Endodermal cell (in vitro differentiated cells): ENCODE data around the gene FKBP1B. TPM values are rescaled to one million over a fixed set of nuclear protein-coding genes. Genes with fewer than 3 reads are reported as not detected.

Experiments
- DNase-seq: peaks from one replicate; pipeline ENCODE4 v3.0.0-alpha.2; 2017
- H3K27ac ChIP-seq: 2 replicates; pipeline ENCODE4 v1.5.1; 2013; ENCODE audit warnings: mild to moderate bottlenecking, low read depth, low read length, moderate library complexity
- H3K27me3 ChIP-seq: 2 replicates; pipeline ENCODE4 v1.6.1; 2013; ENCODE audit warnings: mild to moderate bottlenecking, low read length, moderate library complexity; ENCODE audit not compliant: insufficient read depth, control insufficient read depth, poor library complexity, severe bottlenecking
- H3K36me3 ChIP-seq: 2 replicates; pipeline ENCODE4 v1.7.0; 2013; ENCODE audit warnings: mild to moderate bottlenecking, low read length, moderate library complexity; ENCODE audit not compliant: control insufficient read depth, insufficient read depth
- H3K4me1 ChIP-seq: one replicate; pipeline ENCODE4 v1.7.0; 2013; ENCODE audit warnings: low read length; ENCODE audit not compliant: control insufficient read depth, insufficient read depth
- H3K4me3 ChIP-seq: 2 replicates; pipeline ENCODE4 v1.5.1; 2013; ENCODE audit warnings: mild to moderate bottlenecking, low read length, moderate library complexity
- H3K9ac ChIP-seq: 2 replicates; pipeline ENCODE4 v1.6.1; 2013; ENCODE audit warnings: mild to moderate bottlenecking, low read length, moderate library complexity; ENCODE audit not compliant: poor library complexity, severe bottlenecking; ENCODE audit errors: extremely low read depth
- H3K9me3 ChIP-seq: 2 replicates; pipeline ENCODE4 v1.6.1; 2013; ENCODE audit warnings: mild to moderate bottlenecking, low read length, moderate library complexity; ENCODE audit not compliant: control insufficient read depth
- H3K27ac Mint-ChIP-seq: 2 replicates; pipeline ENCODE4 v1.8.0; 2020; ENCODE audit warnings: mixed read lengths
- H3K27me3 Mint-ChIP-seq: 2 replicates; pipeline ENCODE4 v1.8.0; 2021; ENCODE audit warnings: mild to moderate bottlenecking, mixed read lengths; ENCODE audit not compliant: insufficient read depth
- H3K36me3 Mint-ChIP-seq: 2 replicates; pipeline ENCODE4 v1.8.0; 2020; ENCODE audit warnings: low read depth, mixed read lengths
- H3K4me1 Mint-ChIP-seq: 2 replicates; pipeline ENCODE4 v1.8.0; 2020; ENCODE audit warnings: mixed read lengths
- H3K4me3 Mint-ChIP-seq: 2 replicates; pipeline ENCODE4 v1.8.0; 2020; ENCODE audit warnings: mild to moderate bottlenecking, moderate library complexity, mixed read lengths
- H3K9me3 Mint-ChIP-seq: 2 replicates; pipeline ENCODE4 v1.8.0; 2020; ENCODE audit warnings: mild to moderate bottlenecking, mixed read lengths
- WGBS, 2 experiments: methylation state at CpG; one replicate each; pipeline versions ENCODE4 v1.1.5 to v1.1.7; 2013; ENCODE audit warnings: missing lambda C conversion rate in 2 of 2, mixed read lengths in 1 of 2; ENCODE audit not compliant: insufficient coverage in 1 of 2, insufficient read length in 1 of 2; 5-methylcytosine and 5-hydroxymethylcytosine counted together
- total RNA-seq, 2 donors: library from RNA; stranded (reverse); fragmentation: NEBNext Ultra II Directional in 1 of 2; extraction: Animal tissue kit (Norgen Biotek cat#: 25700) in 1 of 2; gene quantifications; 2 replicates in 1 of 2; 3 replicates in 1 of 2; pipeline ENCODE4 v1.2.1, GENCODE V29; 2021
- TF ChIP-seq, protein P1 (sequence below): fragments of 200-600 bp; sonication (generic); conservative IDR thresholded peaks from 2 replicates; pipeline ENCODE4 v1.5.0; 2021; ENCODE audit warnings: antibody characterized with exemption, mild to moderate bottlenecking

FKBP1B gene
- total RNA-seq, 2 donors from 2014 or later = 35.3 to 39.0 TPM

DNA sequence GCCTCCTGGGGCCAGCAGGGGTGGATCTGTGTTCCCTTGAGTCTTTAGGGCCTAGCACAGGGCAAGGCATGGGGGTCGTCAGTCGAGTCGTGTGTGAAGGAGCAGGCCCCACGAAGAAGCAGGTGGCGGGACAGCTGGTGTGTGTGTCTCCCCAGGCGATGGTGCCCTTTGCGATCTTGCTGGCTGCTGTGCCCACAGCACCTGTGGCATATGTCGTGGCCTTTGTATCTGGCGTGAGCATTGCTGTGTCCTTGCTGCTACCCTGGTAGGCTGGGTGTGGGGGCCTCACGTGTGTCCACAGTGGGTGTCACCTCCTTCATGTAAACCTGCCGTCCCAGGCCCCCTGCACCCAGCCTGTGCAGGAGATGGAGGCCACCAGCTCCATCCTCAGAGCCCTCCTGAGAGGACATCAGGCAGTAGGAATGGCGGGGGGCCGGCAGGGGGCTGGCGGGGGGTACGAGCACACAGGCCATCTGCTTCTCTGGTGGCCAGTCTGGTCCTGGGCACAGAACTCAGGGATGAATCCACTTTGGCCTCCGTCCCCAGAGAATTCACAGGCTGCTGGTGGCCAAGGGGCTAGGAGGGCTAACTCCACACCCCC, 26.5 kb upstream of the FKBP1B start:
- Mint-ChIP-seq H3K4me1 (peaks cover 17% of the 10 kb centered on the region), H3K27ac (no peak overlapping the region), H3K9me3 (no peaks in the 10 kb centered on the region), H3K36me3 (peaks cover 13% of the 10 kb centered on the region), H3K27me3 (no peaks in the 10 kb centered on the region), H3K4me3 (no peak overlapping the region)
- H3K4me1 ChIP-seq = no peaks in the 10 kb centered on the region
- H3K9ac ChIP-seq = no peak overlapping the region
- H3K9me3 ChIP-seq = no peaks in the 10 kb centered on the region
- H3K27me3 ChIP-seq = no peaks in the 10 kb centered on the region
- DNase-seq = no peak
- no peak overlapping the region for H3K27ac ChIP-seq
- 89 to 91% methylated on average over 7 to 16 of the region's 16 CpGs for WGBS, 2 experiments
- TF ChIP-seq, protein P1, sequence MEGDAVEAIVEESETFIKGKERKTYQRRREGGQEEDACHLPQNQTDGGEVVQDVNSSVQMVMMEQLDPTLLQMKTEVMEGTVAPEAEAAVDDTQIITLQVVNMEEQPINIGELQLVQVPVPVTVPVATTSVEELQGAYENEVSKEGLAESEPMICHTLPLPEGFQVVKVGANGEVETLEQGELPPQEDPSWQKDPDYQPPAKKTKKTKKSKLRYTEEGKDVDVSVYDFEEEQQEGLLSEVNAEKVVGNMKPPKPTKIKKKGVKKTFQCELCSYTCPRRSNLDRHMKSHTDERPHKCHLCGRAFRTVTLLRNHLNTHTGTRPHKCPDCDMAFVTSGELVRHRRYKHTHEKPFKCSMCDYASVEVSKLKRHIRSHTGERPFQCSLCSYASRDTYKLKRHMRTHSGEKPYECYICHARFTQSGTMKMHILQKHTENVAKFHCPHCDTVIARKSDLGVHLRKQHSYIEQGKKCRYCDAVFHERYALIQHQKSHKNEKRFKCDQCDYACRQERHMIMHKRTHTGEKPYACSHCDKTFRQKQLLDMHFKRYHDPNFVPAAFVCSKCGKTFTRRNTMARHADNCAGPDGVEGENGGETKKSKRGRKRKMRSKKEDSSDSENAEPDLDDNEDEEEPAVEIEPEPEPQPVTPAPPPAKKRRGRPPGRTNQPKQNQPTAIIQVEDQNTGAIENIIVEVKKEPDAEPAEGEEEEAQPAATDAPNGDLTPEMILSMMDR = no peak
- peaks cover 3% of the 10 kb centered on the region for H3K36me3 ChIP-seq
- H3K4me3 ChIP-seq = no peak overlapping the region

DNA sequence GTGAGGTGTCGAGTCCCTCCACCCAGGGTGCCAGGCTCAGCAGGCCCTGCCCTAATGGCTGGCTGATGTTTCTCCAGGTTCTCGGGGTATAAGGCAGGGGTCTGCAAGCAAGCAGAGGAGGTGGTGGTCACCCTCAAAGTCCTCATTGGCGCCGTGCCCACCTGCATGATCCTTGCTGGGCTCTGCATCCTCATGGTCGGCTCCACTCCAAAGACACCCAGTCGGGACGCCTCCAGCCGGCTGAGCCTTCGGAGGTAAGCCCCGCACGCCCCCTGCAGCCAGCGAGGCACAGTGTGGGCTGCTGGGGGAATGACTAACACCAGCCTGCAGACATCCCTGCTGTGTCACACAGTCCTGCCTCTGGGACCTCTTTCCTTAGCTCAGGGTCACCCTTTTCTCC, 25.5 kb upstream of the FKBP1B start:
- H3K9me3 Mint-ChIP-seq = no peaks in the 10 kb centered on the region
- Histone ChIP-seq H3K36me3 (peaks cover 5% of the 10 kb centered on the region), H3K4me3 (no peak overlapping the region), H3K27ac (no peak overlapping the region), H3K9me3 (no peaks in the 10 kb centered on the region), H3K4me1 (no peaks in the 10 kb centered on the region), H3K9ac (no peak overlapping the region), H3K27me3 (no peaks in the 10 kb centered on the region)
- DNase-seq = peak; percentile 81
- H3K4me1 Mint-ChIP-seq = peaks cover 17% of the 10 kb centered on the region
- peaks cover 22% of the 10 kb centered on the region for H3K36me3 Mint-ChIP-seq
- H3K27me3 Mint-ChIP-seq = no peaks in the 10 kb centered on the region
- H3K4me3 Mint-ChIP-seq = no peak overlapping the region
- H3K27ac Mint-ChIP-seq = peak overlapping the region; percentile 79
- TF ChIP-seq, protein P1 = peak; percentile 72
- WGBS, 2 experiments = 84% methylated on average over 12 of the region's 12 CpGs; no CpG with 5 or more reads in 1 of the 2 experiments

DNA sequence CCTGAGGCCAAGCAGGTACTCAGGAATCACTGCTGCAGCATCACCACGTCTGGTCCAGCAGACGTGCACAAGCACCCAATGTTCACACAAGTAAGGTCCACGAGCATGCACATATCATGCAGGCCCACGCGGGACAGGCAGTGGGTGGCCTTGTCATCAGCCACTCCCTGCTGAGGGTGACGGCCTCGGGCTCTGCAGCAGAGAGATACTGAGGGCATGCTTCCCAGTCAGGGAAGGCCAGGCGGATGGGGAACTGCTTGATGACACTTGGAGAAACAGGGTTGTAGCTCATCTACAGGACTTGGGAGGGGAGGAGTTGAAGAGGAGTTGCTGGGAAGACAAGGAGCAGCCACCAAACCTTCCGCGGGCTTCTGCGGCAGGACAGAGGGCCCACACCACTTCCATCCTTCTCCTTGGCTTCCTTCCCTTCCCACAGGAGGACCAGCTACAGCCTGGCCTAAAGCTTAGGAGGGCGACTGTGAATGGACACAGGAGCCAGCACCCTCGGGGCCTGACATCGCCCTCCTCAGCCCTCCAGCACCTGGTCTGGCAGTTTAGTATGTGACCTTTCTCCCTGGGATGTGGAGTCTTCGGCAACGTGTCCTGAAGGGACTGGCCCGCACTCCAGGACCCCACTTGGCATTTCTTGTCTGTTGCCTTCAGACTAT, 24.4 kb upstream of the FKBP1B start:
- Histone ChIP-seq H3K9me3 (no peaks in the 10 kb centered on the region), H3K4me3 (no peak overlapping the region), H3K9ac (no peak overlapping the region), H3K4me1 (no peaks in the 10 kb centered on the region), H3K36me3 (peaks cover 16% of the 10 kb centered on the region), H3K27ac (no peak overlapping the region), H3K27me3 (no peaks in the 10 kb centered on the region)
- no peak for DNase-seq
- TF ChIP-seq, protein P1 = no peak
- Mint-ChIP-seq H3K36me3 (peaks cover 33% of the 10 kb centered on the region), H3K27ac (peak overlapping the region; percentile 66), H3K4me1 (peaks cover 17% of the 10 kb centered on the region), H3K4me3 (no peak overlapping the region), H3K27me3 (no peaks in the 10 kb centered on the region), H3K9me3 (no peaks in the 10 kb centered on the region)
- 94 to 95% methylated on average over 11 to 17 of the region's 17 CpGs for WGBS, 2 experiments
